Loucy (cell line): Measurements from ENCODE around the gene NEMP2.

Experiments used
- H2AFZ ChIP-seq: fragments of 200-600 bp; sonication (generic); 2 replicates; pipeline ENCODE4 v1.6.0; 2016; ENCODE audit warnings: antibody characterized with exemption, mild to moderate bottlenecking, low read length, moderate library complexity
- H3F3A ChIP-seq: fragments of 200-600 bp; 2 replicates; pipeline ENCODE4 v1.6.0; 2016; ENCODE audit warnings: antibody characterized with exemption, low read depth, mild to moderate bottlenecking
- H3K27me3 ChIP-seq: fragments of 200-600 bp; sonication (generic); 2 replicates; pipeline ENCODE4 v1.6.1; 2014; ENCODE audit warnings: low read length, mild to moderate bottlenecking; ENCODE audit not compliant: insufficient read depth, poor library complexity, severe bottlenecking
- H3K36me3 ChIP-seq: fragments of 200-600 bp; sonication (generic); 2 replicates; pipeline ENCODE4 v1.6.1; 2016; ENCODE audit warnings: low read length; ENCODE audit not compliant: insufficient read depth
- H3K4me1 ChIP-seq: fragments of 200-600 bp; sonication (generic); 2 replicates; pipeline ENCODE4 v1.5.1; 2014; ENCODE audit warnings: low read length, mild to moderate bottlenecking; ENCODE audit not compliant: insufficient read depth, poor library complexity, severe bottlenecking
- H3K4me2 ChIP-seq: fragments of 200-600 bp; sonication (generic); 2 replicates; pipeline ENCODE4 v1.6.0; 2014; ENCODE audit warnings: antibody characterized with exemption, low read length, low read depth, mild to moderate bottlenecking; ENCODE audit not compliant: poor library complexity, severe bottlenecking
- H3K4me3 ChIP-seq: fragments of 200-600 bp; sonication (generic); 2 replicates; pipeline ENCODE4 v1.5.1; 2014; ENCODE audit warnings: low read length, mild to moderate bottlenecking, mixed read lengths; ENCODE audit not compliant: poor library complexity, severe bottlenecking
- H3K79me2 ChIP-seq: fragments of 200-600 bp; sonication (generic); 2 replicates; pipeline ENCODE4 v1.6.1; 2014; ENCODE audit warnings: low read length; ENCODE audit not compliant: insufficient read depth
- H3K9ac ChIP-seq: fragments of 200-600 bp; sonication (generic); 2 replicates; pipeline ENCODE4 v1.6.0; 2014; ENCODE audit warnings: mild to moderate bottlenecking, low read depth, low read length, moderate library complexity; ENCODE audit not compliant: poor library complexity, severe bottlenecking
- H3K9me2 ChIP-seq: fragments of 200-600 bp; sonication (generic); replicated peaks from 2 replicates; pipeline ENCODE4 v1.6.1; 2016; ENCODE audit warnings: low read depth, low read length, mixed read lengths
- H3K9me3 ChIP-seq: fragments of 200-600 bp; sonication (generic); 2 replicates; pipeline ENCODE4 v1.6.1; 2014; ENCODE audit warnings: mild to moderate bottlenecking, antibody characterized with exemption, low read length, low read depth; ENCODE audit not compliant: insufficient read depth
- H4K20me1 ChIP-seq: fragments of 200-600 bp; sonication (generic); 2 replicates; pipeline ENCODE4 v1.6.0; 2014; ENCODE audit warnings: antibody characterized with exemption, low read length, mild to moderate bottlenecking; ENCODE audit not compliant: insufficient read depth, poor library complexity, severe bottlenecking
- CTCF ChIP-seq: fragments of 200-600 bp; sonication (generic); conservative IDR thresholded peaks from 2 replicates; pipeline ENCODE4 v1.5.1; 2014; ENCODE audit warnings: mild to moderate bottlenecking, antibody characterized with exemption, low read length
- EZH2phosphoT487 ChIP-seq: fragments of 200-600 bp; IDR thresholded peaks from 2 replicates; pipeline ENCODE4 v1.6.1; 2018; ENCODE audit warnings: antibody characterized with exemption, mild to moderate bottlenecking, moderate library complexity, borderline replicate concordance

The NEMP2 gene

GRCh38 chr2:190529486-190530247 lies 4.9 kb downstream of the NEMP2 start:
- peaks cover 51% of the 10 kb centered on the region for H3K4me1 ChIP-seq
- H3K36me3 ChIP-seq = no peaks in the 10 kb centered on the region
- H3K4me2 ChIP-seq = peak overlapping the region; percentile 88
- H3K9me3 ChIP-seq = no peaks in the 10 kb centered on the region
- H2AFZ ChIP-seq = no peak overlapping the region
- no peaks in the 10 kb centered on the region for H3K27me3 ChIP-seq
- peak overlapping the region; percentile 60 for H3K4me3 ChIP-seq
- H3K9me2 ChIP-seq = no peaks in the 10 kb centered on the region
- H3K9ac ChIP-seq = peak overlapping the region; percentile 94
- TF ChIP-seq EZH2phosphoT487 (no peak), CTCF (no peak)
- peaks cover 16% of the 10 kb centered on the region for H3K79me2 ChIP-seq
- peaks cover 9% of the 10 kb centered on the region for H3F3A ChIP-seq
- H4K20me1 ChIP-seq = no peaks in the 10 kb centered on the region

- Histone ChIP-seq H3K9me2 (no peaks in the 10 kb centered on the region), H3K4me2 (no peak overlapping the region), H3K27me3 (no peaks in the 10 kb centered on the region), H3K36me3 (no peaks in the 10 kb centered on the region), H3K4me1 (peaks cover 51% of the 10 kb centered on the region), H3F3A (peaks cover 9% of the 10 kb centered on the region), H2AFZ (no peak overlapping the region), H3K4me3 (no peak overlapping the region), H3K79me2 (peaks cover 11% of the 10 kb centered on the region), H3K9me3 (no peaks in the 10 kb centered on the region), H3K9ac (no peak overlapping the region), H4K20me1 (no peaks in the 10 kb centered on the region)
- TF ChIP-seq EZH2phosphoT487 (no peak), CTCF (no peak)
Observed at GRCh38 chr2:190528521-190529001, 6.0 kb downstream of the NEMP2 start.

GRCh38 chr2:190527918-190528317 lies 6.6 kb downstream of the NEMP2 start:
- H3K9me3 ChIP-seq = no peaks in the 10 kb centered on the region

More at GRCh38 chr2:190527918-190528317, 6.6 kb downstream of the NEMP2 start:
- Histone ChIP-seq H3F3A (peaks cover 3% of the 10 kb centered on the region), H2AFZ (no peak overlapping the region), H3K4me1 (peaks cover 44% of the 10 kb centered on the region), H3K4me3 (no peak overlapping the region), H3K36me3 (no peaks in the 10 kb centered on the region), H3K27me3 (no peaks in the 10 kb centered on the region), H3K9me2 (no peaks in the 10 kb centered on the region), H3K4me2 (no peak overlapping the region), H3K79me2 (peaks cover 5% of the 10 kb centered on the region), H3K9ac (no peak overlapping the region), H4K20me1 (no peaks in the 10 kb centered on the region)
- TF ChIP-seq CTCF (no peak), EZH2phosphoT487 (no peak)
